Spleen (tissue), 11 donors: ENCODE results near the gene TRIM66. TPM values are rescaled to one million over a fixed set of nuclear protein-coding genes. Genes with fewer than 3 reads are reported as not detected.

Experiments
- DNase-seq: peaks from one replicate; pipeline ENCODE4 v3.0.0-alpha.2; 2020
- H3K27ac ChIP-seq, 8 donors: fragments of 200-600 bp; sonication (generic) in 7 of 8; 1 replicate in 4 of 8; 2 replicates in 4 of 8; pipeline versions ENCODE4 v1.5.0 to v1.8.0; 2016 to 2021; ENCODE audit warnings: inconsistent platforms in 4 of 8, mild to moderate bottlenecking in 4 of 8, moderate library complexity in 1 of 8
- H3K27me3 ChIP-seq, 7 donors: fragments of 200-600 bp; sonication (generic) in 6 of 7; replicated peaks in 1 of 7; 1 replicate in 4 of 7; 2 replicates in 3 of 7; pipeline versions ENCODE4 v1.5.0 to v1.8.0; 2016 to 2021; ENCODE audit warnings: inconsistent platforms in 3 of 7, mild to moderate bottlenecking in 1 of 7
- H3K36me3 ChIP-seq, 6 donors: fragments of 200-600 bp; sonication (generic) in 5 of 6; 1 replicate in 4 of 6; 2 replicates in 2 of 6; pipeline versions ENCODE4 v1.5.0 to v1.8.0; 2016 to 2021; ENCODE audit warnings: inconsistent platforms in 2 of 6
- H3K4me1 ChIP-seq, 6 donors: fragments of 200-600 bp; sonication (generic) in 5 of 6; 1 replicate in 3 of 6; 2 replicates in 3 of 6; pipeline versions ENCODE4 v1.5.0 to v1.8.0; 2016 to 2021; ENCODE audit warnings: inconsistent platforms in 3 of 6
- H3K4me3 ChIP-seq, 8 donors: fragments of 200-600 bp; sonication (generic) in 7 of 8; 1 replicate in 4 of 8; 2 replicates in 4 of 8; pipeline versions ENCODE4 v1.5.0 to v1.8.0; 2016 to 2021; ENCODE audit warnings: inconsistent platforms in 4 of 8, mild to moderate bottlenecking in 4 of 8, moderate library complexity in 2 of 8
- H3K9me3 ChIP-seq, 8 donors: fragments of 200-600 bp; sonication (generic) in 7 of 8; 1 replicate in 4 of 8; 2 replicates in 4 of 8; pipeline versions ENCODE4 v1.5.0 to v1.8.0; 2016 to 2021; ENCODE audit warnings: inconsistent platforms in 4 of 8
- CTCF ChIP-seq, 11 experiments: fragments of 200-600 bp in 7 of 11; fragments of 450-650 bp in 4 of 11; sonication (generic) in 4 of 11; IDR thresholded peaks in 8 of 11; conservative IDR thresholded peaks in 3 of 11; 1 replicate in 7 of 11; 2 replicates in 4 of 11; pipeline versions ENCODE4 v1.4.0 to v1.8.0; 2016 to 2021; ENCODE audit warnings: antibody characterized with exemption in 11 of 11, inconsistent platforms in 4 of 11, mild to moderate bottlenecking in 1 of 11
- POLR2A ChIP-seq, 3 donors: fragments of 450-650 bp; IDR thresholded peaks; one replicate each; pipeline ENCODE4 v1.5.1; 2017; ENCODE audit warnings: antibody characterized with exemption in 3 of 3, mild to moderate bottlenecking in 1 of 3
- POLR2AphosphoS5 ChIP-seq, 3 donors: sonication (generic); formaldehyde crosslinking; IDR thresholded peaks; one replicate each; pipeline ENCODE4 v1.5.1; 2017; ENCODE audit warnings: antibody characterized with exemption in 3 of 3
- WGBS, 5 donors: extraction: QIAGEN DNeasy Blood & Tissue Kit in 3 of 5; methylation state at CpG; one replicate each; pipeline versions ENCODE4 v1.1.5 to v1.1.7; 2013 to 2018; 5-methylcytosine and 5-hydroxymethylcytosine counted together
- intact Hi-C: fragments of 100-400 bp; cut with DNase I; formaldehyde crosslinking; loops from one replicate; pipeline ENCODE4 v1.15.0; 2023; ENCODE audit warnings: low total_unique reads
- polyA plus RNA-seq, 3 donors: library from polyadenylated mRNA; stranded (reverse); fragments of 200-250 nt; gene quantifications; one replicate each; pipeline ENCODE4 v1.2.1, GENCODE V29; 2013
- small RNA-seq, 4 donors: library from RNA; depleted of rRNA; stranded (forward); fragments of <200 nt; gene quantifications; one replicate each; pipeline ENCODE3, GENCODE V24; 2016
- total RNA-seq, 7 donors: library from RNA; depleted of rRNA in 3 of 7; stranded (reverse); fragments of >200 nt in 3 of 7; fragmentation: NEBNext Ultra II Directional in 4 of 7; extraction: Animal tissue kit (Norgen Biotek cat#: 25700) in 4 of 7; gene quantifications; one replicate each; pipeline versions ENCODE4 v1.1.0 to v1.2.1, GENCODE V29; 2016 to 2021
- donor health status: healthy with polysubstance abuse.
- donor health status: DM: no; HTN: no; CAD: no; lungs with moderate emphysema.
- donor health status: DM: no; HTN: no; CAD: no.
- donor health status: Bipolar disorder and iron deficiency.
- donor health status: healthy.
- donor health status: DM: no; HTN: no; CAD: no.
- donor health status: DM: yes; HTN: yes; CAD: no.

Gene TRIM66
- total and polyA plus RNA-seq, 10 donors, result 0.86 to 22.8 (median 10.3) TPM

GRCh38 chr11:8566613-8567210 is 115.8 kb downstream of the TRIM66 start:
- H3K27ac ChIP-seq, result no peak overlapping the region
- H3K9me3 ChIP-seq, result peaks cover 0 to 6% (median 2%) of the 10 kb centered on the region in 8 donors
- peak; percentile 45 to 77 (median 65) for TF ChIP-seq CTCF (IDR thresholded peaks at IDR 0.05 in 8 of 11, conservative IDR thresholded peaks at IDR 0.05 in 3 of 11)
- no peak for TF ChIP-seq POLR2A (IDR thresholded peaks at IDR 0.05)
- intact Hi-C loops, result loop anchor here (2.0 kb wide), 1 partner anchor 344 kb away; no protein-coding TSS in a partner anchor
- no peak overlapping the region for H3K4me3 ChIP-seq
- no peaks in the 10 kb centered on the region for H3K36me3 ChIP-seq
- no peaks in the 10 kb centered on the region for H3K27me3 ChIP-seq
- DNase-seq, result no peak
- 33 to 53% (median 38%) methylated on average over 5 of the region's 5 CpGs for WGBS, 5 donors
- peaks cover 0 to 8% (median 0%) of the 10 kb centered on the region in 6 donors for H3K4me1 ChIP-seq

GRCh38 chr11:8564526-8564925 is 117.9 kb downstream of the TRIM66 start:
- H3K27me3 ChIP-seq, result no peaks in the 10 kb centered on the region
- H3K27ac ChIP-seq, result no peak overlapping the region
- TF ChIP-seq POLR2A (IDR thresholded peaks at IDR 0.05) (no peak), CTCF (IDR thresholded peaks at IDR 0.05 in 8 of 11, conservative IDR thresholded peaks at IDR 0.05 in 3 of 11) (no peak), POLR2AphosphoS5 (IDR thresholded peaks at IDR 0.05) (no peak)
- no peak for DNase-seq
- H3K9me3 ChIP-seq, result peaks cover 0 to 14% (median 10%) of the 10 kb centered on the region in 8 donors
- 47 to 75% (median 56%) methylated on average over 2 of the region's 2 CpGs for whole genome bisulfite sequencing, 5 donors
- peaks cover 0 to 8% (median 0%) of the 10 kb centered on the region in 6 donors for H3K4me1 ChIP-seq
- H3K36me3 ChIP-seq, result no peaks in the 10 kb centered on the region
- no peak overlapping the region for H3K4me3 ChIP-seq
- intact Hi-C loops, result no loop called here

Small RNA genes within 50 kb of the gene (small RNA-seq; reads per million reads assigned to genes)
- 0 reads per million in 4 donors for gene SNORA3A
- 1.5 to 5.3 (median 3.4) reads per million in 4 donors for gene SNORA3B

Other genes starting within 250 kb of the TRIM66 start
- gene STK33, start 88.4 kb downstream of the TRIM66 start, total RNA-seq, result 1 to 10 TPM; 1.6 to 5.1 (median 3.8) TPM
- gene STK33, start 88.4 kb downstream of the TRIM66 start, polyA plus RNA-seq, result 1 to 10 TPM; 2.9 to 8.1 (median 4.7) TPM
- 1,000 to 10,000 TPM in 4 of 7 donors, 100 to 1,000 TPM in 3; 845 to 1,581 (median 1,127) TPM for gene RPL27A, start 127 bp upstream of the TRIM66 start, total RNA-seq
- gene RPL27A, start 127 bp upstream of the TRIM66 start, polyA plus RNA-seq, result 1,000 to 10,000 TPM; 6,984 to 8,152 (median 7,296) TPM
- 10 to 100 TPM; 17.7 to 33.6 (median 26.6) TPM for gene AKIP1, start 228.5 kb upstream of the TRIM66 start, total RNA-seq
- 10 to 100 TPM in 2 of 3 donors, 1 to 10 TPM in 1; 9.8 to 25.3 (median 17.0) TPM for gene AKIP1, start 228.5 kb upstream of the TRIM66 start, polyA plus RNA-seq